GM18909 (cell line): ENCODE data around the gene PPP2R3B.

Source experiments
- ATAC-seq: cut with Tn5 transposase; IDR thresholded peaks from one replicate; pipeline ENCODE4 v1.9.1; 2021; ENCODE audit warnings: mild to moderate bottlenecking; ENCODE audit not compliant: unreplicated experiment, poor library complexity

Gene PPP2R3B

GRCh38 chrX:372856-373640, 13.7 kb downstream of the PPP2R3B start:
- peak; percentile 12 for ATAC-seq

DNA sequence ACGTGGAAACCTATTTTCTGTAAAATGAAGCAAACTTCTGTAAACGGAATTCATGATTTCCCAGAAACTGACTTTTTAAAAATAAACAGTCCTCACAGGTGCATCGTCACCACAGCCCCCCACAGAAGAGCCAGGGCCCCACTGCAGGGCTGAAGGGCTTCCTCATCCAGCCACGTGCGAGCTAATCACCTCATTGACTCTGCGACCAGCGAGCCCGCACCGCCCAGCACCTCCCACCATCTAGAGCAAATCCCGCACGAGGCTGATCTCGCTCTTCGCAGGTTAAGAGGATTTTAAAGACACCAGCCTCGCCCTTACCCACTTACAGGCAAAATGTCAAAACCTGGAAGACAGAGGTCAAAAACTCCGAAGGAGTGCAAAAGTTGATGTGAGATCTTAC, 14.8 kb downstream of the PPP2R3B start:
- no peak for ATAC-seq

DNA sequence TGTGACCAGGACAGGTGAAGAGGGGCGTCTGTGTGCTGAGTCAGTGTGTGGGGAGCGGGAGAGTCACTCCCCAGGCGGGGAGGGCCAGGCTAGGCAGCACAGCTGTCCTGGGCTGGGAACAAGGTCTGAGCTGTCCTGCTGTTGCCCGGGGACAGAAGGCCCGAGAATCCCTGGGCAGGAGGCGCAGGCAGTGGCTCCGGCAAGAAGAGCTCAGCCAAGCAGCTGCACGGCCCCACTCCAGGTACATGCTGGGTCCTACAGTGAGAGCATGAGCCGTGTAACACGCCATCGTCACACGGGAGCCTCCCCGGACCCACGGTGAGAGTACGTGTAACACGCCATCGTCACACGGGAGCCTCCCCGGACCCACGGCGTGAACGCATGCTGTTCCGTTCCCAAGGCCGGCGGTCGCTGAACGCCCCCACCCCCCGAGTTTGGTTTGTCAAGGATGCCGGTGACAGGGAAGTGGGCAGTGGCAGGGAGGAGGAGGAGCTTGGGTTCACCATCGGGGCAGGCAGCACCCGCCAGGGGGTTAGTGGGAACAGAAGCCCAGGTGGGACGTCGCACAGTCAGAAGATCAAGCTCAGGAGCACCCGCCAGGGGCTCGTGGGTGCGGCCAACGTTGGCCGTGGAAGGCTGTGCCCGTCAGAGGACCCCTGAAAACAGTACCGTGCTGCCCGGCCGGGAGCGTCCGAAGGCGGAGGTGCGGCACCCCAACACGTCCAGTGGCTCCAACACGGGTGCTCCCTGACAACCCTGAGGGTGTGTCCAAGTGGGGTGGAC, 15.6 kb downstream of the PPP2R3B start:
- ATAC-seq = no peak

DNA sequence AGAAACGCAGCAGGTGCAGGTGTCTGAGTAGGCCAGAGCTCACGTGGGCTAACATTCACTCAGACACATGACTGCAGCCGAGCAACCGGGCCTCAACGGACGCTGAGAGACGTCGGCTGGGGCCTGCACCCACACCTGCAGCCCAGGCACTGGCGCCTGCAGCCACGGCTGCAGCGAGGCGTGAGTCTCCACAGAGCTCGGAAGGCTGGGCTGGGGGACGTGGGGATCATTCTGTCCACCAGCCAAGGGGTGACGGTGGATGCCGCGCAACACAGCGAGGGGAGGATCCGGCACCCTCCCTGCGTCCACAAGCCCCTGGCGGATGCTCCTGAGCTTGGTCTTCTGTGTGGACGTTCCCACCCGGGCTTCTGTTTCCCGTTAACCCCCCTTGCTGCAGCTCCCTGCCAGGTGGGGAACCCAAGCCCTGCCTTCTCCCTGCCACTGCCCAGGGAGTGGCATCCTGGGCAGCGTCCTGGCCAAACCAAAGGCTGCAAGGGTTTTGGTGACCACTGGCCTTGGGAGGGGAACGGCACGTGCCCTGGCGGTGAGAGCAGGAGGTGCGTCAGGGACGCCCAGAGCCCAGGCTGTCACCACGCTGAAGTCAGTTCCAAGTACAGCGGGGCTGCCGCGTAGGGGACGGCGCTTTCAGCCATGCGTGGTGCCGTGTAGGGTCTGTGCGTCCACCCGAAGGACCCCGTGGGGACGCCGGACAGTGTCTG, 16.3 kb downstream of the PPP2R3B start:
- ATAC-seq = no peak

DNA sequence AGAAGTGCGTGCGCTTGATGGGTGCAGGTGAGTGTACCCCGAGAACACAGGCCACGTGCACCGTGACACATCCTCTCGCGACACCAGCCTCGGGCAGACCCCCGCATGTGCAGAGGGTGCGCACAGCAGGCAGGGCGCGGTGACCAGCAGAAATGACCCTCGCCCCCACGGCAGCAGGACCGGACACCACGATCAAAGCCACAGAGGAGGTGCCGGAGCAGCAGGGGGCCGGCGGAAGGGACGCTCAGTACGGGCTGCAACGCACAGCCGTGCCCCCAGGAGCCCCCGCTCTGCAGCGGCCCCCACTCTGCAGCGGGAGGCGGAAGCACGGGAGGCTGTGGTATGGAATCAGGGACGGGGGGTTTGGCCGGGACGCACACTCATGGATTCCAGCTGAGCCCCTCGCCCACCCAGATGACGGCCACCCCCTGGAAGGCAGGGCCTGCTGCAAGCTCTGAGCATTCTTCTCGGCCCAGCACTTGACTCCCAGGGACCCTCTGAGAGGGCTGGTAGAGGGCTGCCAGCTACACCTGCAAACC, 17.1 kb downstream of the PPP2R3B start:
- ATAC-seq = no peak

DNA sequence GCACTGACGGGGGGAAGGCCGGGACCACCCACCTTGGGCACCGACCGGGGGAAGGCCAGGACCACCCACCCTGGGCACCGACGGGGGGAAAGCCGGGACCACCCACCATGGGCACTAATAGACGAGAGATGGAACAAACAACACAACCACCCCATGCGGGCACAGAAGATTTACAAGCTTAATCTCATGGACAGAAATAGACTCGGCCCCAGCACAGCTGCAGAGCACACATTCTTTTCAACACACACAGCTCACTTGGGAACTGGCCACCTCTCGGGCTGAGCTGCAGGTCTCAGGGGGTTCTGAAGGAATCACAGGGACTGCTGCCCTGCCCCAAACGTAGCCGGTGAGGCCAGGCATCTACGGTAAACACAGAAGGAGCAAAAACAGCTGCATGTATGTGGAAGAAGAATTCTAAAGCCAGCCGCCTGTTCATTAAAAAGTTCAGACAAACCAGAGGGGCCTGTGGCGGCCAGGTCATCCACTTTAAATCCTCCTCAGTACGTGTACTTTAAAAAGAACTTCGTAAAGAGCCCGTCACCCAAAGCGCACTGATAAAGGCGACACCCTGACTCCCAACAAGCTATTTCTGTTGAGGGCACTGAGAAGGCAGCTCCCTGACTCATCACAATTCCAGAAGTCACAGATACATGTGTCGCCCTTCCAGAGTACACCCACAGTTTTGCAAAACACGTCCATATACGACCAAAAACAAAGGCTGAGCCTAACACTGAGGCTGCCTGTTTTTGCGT, 17.7 kb downstream of the PPP2R3B start:
- no peak for ATAC-seq

- ATAC-seq = no peak
These were observed 18.8 kb downstream of the PPP2R3B start for GRCh38 chrX:367866-368265.

GRCh38 chrX:367349-367748, 19.4 kb downstream of the PPP2R3B start:
- no peak for ATAC-seq

- no peak for ATAC-seq
These were observed 22.9 kb downstream of the PPP2R3B start for GRCh38 chrX:363621-364375.

GRCh38 chrX:362937-363620, 23.6 kb downstream of the PPP2R3B start:
- ATAC-seq = no peak

GRCh38 chrX:362351-362750, 24.4 kb downstream of the PPP2R3B start:
- ATAC-seq = no peak

GRCh38 chrX:361231-362145, 25.2 kb downstream of the PPP2R3B start:
- no peak for ATAC-seq

DNA sequence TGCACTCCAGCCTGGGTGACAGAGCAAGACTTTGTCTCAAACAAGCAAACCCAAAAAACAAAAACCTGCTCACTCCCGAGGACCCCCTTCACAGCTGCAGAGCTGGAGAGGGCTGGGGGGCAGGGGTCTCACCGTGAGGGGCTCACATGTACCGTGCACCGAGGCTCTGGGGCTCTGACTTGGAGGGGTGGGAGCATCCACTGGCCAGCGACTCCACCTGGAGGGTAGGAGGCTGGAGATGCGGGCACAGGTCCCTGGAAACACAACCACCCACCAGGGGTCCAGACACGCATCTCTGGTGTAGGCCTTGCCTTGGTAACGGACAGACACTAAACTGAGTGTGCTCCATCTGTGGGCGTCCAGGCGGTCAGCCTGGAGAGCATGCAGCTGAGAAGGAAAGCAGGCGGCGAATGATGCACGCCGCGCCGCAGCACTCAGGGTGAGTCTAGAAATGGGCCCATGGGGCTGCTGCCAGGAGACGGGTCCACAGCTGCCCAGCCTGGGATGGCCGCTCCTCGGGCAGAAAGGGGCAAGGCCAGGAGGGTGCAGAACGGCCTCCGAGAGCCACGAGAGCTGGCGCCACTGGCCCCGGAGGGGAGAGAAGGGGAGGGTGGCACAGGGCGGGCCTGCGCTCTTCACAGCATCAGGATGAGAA, 26.1 kb downstream of the PPP2R3B start:
- ATAC-seq = no peak

DNA sequence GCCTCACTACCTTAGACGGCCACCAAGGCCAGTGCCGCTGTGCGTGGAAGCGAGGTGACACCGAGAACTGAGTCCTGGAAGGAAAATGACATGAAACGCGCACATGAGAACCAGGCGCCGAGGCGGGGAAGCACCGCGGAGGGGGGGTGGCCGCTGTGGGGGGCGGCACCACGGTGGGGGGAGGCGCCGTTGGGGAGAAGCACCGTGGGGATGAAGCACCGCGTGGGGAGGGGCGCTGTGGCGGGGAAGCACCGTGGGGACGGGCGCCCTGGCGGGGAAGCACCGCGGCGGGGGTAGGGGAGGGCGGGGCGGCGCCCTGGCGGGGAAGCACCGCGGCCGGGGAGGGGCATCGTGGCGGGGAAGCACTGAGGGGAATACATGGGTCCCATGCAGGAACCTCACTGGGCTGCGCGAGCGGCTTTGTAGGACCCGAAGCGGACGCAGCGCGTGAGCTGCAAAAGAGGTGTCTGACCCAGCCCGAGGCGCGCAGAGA, 28.0 kb downstream of the PPP2R3B start:
- ATAC-seq = no peak

- ATAC-seq = no peak
These were observed 28.8 kb downstream of the PPP2R3B start for GRCh38 chrX:357693-358471.

DNA sequence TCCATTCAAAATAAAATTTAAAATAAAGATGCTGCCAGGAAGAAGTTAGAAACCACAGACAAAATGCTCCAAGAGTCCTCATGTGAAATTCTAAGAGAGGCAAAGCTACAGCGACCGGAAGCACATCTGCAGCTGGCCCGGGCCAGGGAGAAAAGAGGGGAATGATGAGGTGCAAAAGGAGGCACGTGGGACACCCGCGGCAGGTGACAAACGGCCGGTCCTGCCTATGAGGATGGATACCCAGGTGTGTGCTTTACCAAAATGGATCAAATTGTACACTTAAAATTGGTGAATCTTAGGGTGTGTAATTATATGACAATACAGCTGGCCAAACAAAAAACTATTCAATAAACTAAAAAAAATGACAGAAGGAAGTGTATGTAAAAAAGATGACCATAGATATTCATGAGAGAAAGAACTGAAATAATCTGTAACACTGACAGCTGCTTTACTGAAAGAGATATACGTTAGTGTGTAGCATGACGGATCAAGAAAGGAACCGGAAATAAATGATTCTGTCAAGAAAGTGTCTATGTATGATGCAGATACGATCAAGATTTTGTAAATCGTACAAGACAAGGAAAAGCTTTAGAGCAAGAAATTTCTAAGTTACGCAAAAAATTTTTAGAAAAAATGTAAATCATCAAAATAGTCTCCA, 29.5 kb downstream of the PPP2R3B start:
- no peak for ATAC-seq
